Right atrium auricular region (tissue), 2 donors: ENCODE data around the gene HOXB4. TPM values are rescaled to one million over a fixed set of nuclear protein-coding genes. Genes with fewer than 3 reads are reported as not detected.
A peak's percentile ranks its signal among the peaks of the same experiment; 100 is the strongest.

Experiments used
- DNase-seq: peaks from one replicate; pipeline ENCODE4 v3.0.0-alpha.2; 2019; ENCODE audit warnings: low spot score
- H3K27ac ChIP-seq, 2 donors: fragments of 200-600 bp; sonication (generic); 1 replicate in 1 of 2; 2 replicates in 1 of 2; pipeline ENCODE4 v1.5.1; 2016 to 2019
- H3K27me3 ChIP-seq, 2 donors: fragments of 200-600 bp; sonication (generic); one replicate each; pipeline versions ENCODE4 v1.5.1 to v1.6.0; 2017 to 2019
- H3K36me3 ChIP-seq: fragments of 200-600 bp; sonication (generic); one replicate; pipeline ENCODE4 v1.5.1; 2016
- H3K4me1 ChIP-seq, 2 donors: fragments of 200-600 bp; sonication (generic); one replicate each; pipeline versions ENCODE4 v1.5.1 to v1.6.0; 2017 to 2019
- H3K4me3 ChIP-seq, 2 donors: fragments of 200-600 bp; sonication (generic); 1 replicate in 1 of 2; 2 replicates in 1 of 2; pipeline ENCODE4 v1.5.1; 2017 to 2019; ENCODE audit warnings: mild to moderate bottlenecking in 1 of 2, moderate library complexity in 1 of 2
- H3K9me3 ChIP-seq, 2 donors: fragments of 200-600 bp; sonication (generic); one replicate each; pipeline ENCODE4 v1.5.1; 2019
- total RNA-seq, 2 donors: library from RNA; depleted of rRNA; stranded (reverse); fragments of >200 nt; gene quantifications; one replicate each; pipeline ENCODE4 v1.1.0, GENCODE V29; 2016
- TF ChIP-seq, protein P1 (sequence below), 2 donors: fragments of 200-600 bp; sonication (generic); IDR thresholded peaks; one replicate each; pipeline ENCODE4 v1.5.1; 2019; ENCODE audit warnings: antibody characterized with exemption in 2 of 2

HOXB4 gene
- total RNA-seq, 2 donors from 2014 or later = 0.52 to 1.0 TPM

- H3K9me3 ChIP-seq = no peaks in the 10 kb centered on the region
- peak overlapping the region; percentile 11 to 18 for H3K27ac ChIP-seq
- no peak for DNase-seq
- peaks cover 0 to 45% of the 10 kb centered on the region in 2 donors for H3K4me1 ChIP-seq
- peak overlapping the region; percentile 3 to 47 for H3K4me3 ChIP-seq
- H3K36me3 ChIP-seq = no peaks in the 10 kb centered on the region
- H3K27me3 ChIP-seq = peaks cover 63 to 83% of the 10 kb centered on the region in 2 donors
- TF ChIP-seq, protein P1, sequence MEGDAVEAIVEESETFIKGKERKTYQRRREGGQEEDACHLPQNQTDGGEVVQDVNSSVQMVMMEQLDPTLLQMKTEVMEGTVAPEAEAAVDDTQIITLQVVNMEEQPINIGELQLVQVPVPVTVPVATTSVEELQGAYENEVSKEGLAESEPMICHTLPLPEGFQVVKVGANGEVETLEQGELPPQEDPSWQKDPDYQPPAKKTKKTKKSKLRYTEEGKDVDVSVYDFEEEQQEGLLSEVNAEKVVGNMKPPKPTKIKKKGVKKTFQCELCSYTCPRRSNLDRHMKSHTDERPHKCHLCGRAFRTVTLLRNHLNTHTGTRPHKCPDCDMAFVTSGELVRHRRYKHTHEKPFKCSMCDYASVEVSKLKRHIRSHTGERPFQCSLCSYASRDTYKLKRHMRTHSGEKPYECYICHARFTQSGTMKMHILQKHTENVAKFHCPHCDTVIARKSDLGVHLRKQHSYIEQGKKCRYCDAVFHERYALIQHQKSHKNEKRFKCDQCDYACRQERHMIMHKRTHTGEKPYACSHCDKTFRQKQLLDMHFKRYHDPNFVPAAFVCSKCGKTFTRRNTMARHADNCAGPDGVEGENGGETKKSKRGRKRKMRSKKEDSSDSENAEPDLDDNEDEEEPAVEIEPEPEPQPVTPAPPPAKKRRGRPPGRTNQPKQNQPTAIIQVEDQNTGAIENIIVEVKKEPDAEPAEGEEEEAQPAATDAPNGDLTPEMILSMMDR (IDR thresholded peaks at IDR 0.05) = no peak
Observed at GRCh38 chr17:48596735-48597527, 18.8 kb upstream of the HOXB4 start.

GRCh38 chr17:48596000-48596734 lies 18.0 kb upstream of the HOXB4 start:
- Histone ChIP-seq H3K4me3 (peak overlapping the region in 1 of 2 donors; percentile 4), H3K27ac (no peak overlapping the region), H3K4me1 (peaks cover 0 to 45% of the 10 kb centered on the region in 2 donors), H3K36me3 (no peaks in the 10 kb centered on the region), H3K9me3 (no peaks in the 10 kb centered on the region), H3K27me3 (peaks cover 59 to 81% of the 10 kb centered on the region in 2 donors)
- DNase-seq = no peak
- TF ChIP-seq, protein P1 (IDR thresholded peaks at IDR 0.05) = no peak

DNA sequence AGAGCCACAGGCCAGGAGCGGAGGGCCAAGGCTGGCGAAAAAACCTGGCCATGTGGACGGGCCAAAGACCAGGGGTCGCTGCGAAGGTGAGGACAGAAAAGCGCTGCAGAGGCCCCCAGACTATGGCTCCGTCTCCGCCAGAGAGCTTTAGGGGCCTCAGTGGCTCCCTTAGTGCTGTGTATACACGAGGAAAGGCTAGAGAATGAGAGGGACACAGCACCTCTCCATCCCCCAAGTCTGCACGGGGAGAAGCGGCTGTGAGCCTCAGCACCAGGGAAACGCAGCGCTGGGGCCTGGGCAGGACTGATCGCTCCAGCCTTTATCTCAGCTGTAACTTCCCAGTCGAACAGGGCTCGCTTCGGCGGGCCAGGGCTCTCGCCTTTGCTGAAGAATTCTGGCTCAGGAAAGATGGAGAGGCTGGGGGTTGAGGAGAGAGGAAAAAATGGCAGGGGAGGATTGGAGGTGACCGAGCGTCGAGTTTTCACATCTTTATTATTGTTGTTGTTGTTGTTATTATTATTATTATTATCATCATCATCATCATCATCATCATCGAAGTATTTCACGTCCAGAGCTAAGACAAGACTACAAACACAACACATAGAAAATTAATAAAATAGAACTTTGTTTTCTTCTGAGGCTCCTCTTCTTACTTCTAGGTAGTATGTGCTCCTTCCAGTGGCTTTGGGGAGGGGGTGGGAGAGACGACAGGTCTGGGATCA lies 17.3 kb upstream of the HOXB4 start:
- TF ChIP-seq, protein P1 (IDR thresholded peaks at IDR 0.05) = no peak
- Histone ChIP-seq H3K36me3 (no peaks in the 10 kb centered on the region), H3K9me3 (no peaks in the 10 kb centered on the region), H3K27ac (no peak overlapping the region), H3K4me3 (no peak overlapping the region), H3K27me3 (peaks cover 55 to 81% of the 10 kb centered on the region in 2 donors), H3K4me1 (peaks cover 0 to 45% of the 10 kb centered on the region in 2 donors)
- DNase-seq = no peak

GRCh38 chr17:48594538-48595277 lies 16.6 kb upstream of the HOXB4 start:
- Histone ChIP-seq H3K9me3 (no peaks in the 10 kb centered on the region), H3K4me3 (no peak overlapping the region), H3K4me1 (peaks cover 0 to 45% of the 10 kb centered on the region in 2 donors), H3K36me3 (no peaks in the 10 kb centered on the region), H3K27ac (no peak overlapping the region), H3K27me3 (peaks cover 48 to 74% of the 10 kb centered on the region in 2 donors)
- TF ChIP-seq, protein P1 (IDR thresholded peaks at IDR 0.05) = no peak
- DNase-seq = no peak

- TF ChIP-seq, protein P1 (IDR thresholded peaks at IDR 0.05) = peak; percentile 64 to 92
- Histone ChIP-seq H3K4me3 (peak overlapping the region; percentile 5 to 37), H3K4me1 (peaks cover 0 to 45% of the 10 kb centered on the region in 2 donors)
Observed at GRCh38 chr17:48593840-48594537, 15.8 kb upstream of the HOXB4 start.

More at GRCh38 chr17:48593840-48594537, 15.8 kb upstream of the HOXB4 start:
- Histone ChIP-seq H3K9me3 (no peaks in the 10 kb centered on the region), H3K36me3 (no peaks in the 10 kb centered on the region), H3K27me3 (peaks cover 43 to 67% of the 10 kb centered on the region in 2 donors), H3K27ac (no peak overlapping the region)
- DNase-seq = peak; percentile 78
